ENCODE data around the gene SH3D19.

- TF ChIP-seq, protein P1, sequence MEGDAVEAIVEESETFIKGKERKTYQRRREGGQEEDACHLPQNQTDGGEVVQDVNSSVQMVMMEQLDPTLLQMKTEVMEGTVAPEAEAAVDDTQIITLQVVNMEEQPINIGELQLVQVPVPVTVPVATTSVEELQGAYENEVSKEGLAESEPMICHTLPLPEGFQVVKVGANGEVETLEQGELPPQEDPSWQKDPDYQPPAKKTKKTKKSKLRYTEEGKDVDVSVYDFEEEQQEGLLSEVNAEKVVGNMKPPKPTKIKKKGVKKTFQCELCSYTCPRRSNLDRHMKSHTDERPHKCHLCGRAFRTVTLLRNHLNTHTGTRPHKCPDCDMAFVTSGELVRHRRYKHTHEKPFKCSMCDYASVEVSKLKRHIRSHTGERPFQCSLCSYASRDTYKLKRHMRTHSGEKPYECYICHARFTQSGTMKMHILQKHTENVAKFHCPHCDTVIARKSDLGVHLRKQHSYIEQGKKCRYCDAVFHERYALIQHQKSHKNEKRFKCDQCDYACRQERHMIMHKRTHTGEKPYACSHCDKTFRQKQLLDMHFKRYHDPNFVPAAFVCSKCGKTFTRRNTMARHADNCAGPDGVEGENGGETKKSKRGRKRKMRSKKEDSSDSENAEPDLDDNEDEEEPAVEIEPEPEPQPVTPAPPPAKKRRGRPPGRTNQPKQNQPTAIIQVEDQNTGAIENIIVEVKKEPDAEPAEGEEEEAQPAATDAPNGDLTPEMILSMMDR (IDR thresholded peaks at IDR 0.05) = no peak
- TF ChIP-seq EP300 (IDR thresholded peaks at IDR 0.05) (no peak), POLR2A (IDR thresholded peaks at IDR 0.05) (no peak)
Measured at GRCh38 chr4:151236036-151236435, 89.4 kb downstream of the SH3D19 start.

Data from ovary (tissue), 3 donors.